Mononuclear cell (primary cell): ENCODE measurements around the gene TMED8. TPM values are rescaled to one million over a fixed set of nuclear protein-coding genes. Genes with fewer than 3 reads are reported as not detected.
A peak's percentile ranks its signal among the peaks of the same experiment; 100 is the strongest.
"Not testable (repeated sequence)": the region's sequence is repeated elsewhere in the genome, so short reads cannot be mapped to it uniquely, and the experiment has no call there.

Source experiments
- H3K27me3 ChIP-seq: 2 replicates; pipeline ENCODE4 v1.6.0; 2011; ENCODE audit warnings: low read length, control low read depth; ENCODE audit not compliant: insufficient read depth
- H3K4me1 ChIP-seq: 2 replicates; pipeline ENCODE4 v1.5.1; 2011; ENCODE audit warnings: mild to moderate bottlenecking, low read length, control low read depth; ENCODE audit not compliant: insufficient read depth
- H3K4me3 ChIP-seq: 2 replicates; pipeline ENCODE4 v1.5.1; 2011; ENCODE audit warnings: mild to moderate bottlenecking, low read length, moderate library complexity
- H3K9me3 ChIP-seq: 2 replicates; pipeline ENCODE4 v1.5.1; 2011; ENCODE audit warnings: low read depth, mild to moderate bottlenecking, control low read depth, low read length
- total RNA-seq: library from RNA; depleted of rRNA; stranded (reverse); fragments of >200 nt; gene quantifications from one replicate; pipeline ENCODE4 v1.2.3, GENCODE V29; 2012

The TMED8 gene, protein sequence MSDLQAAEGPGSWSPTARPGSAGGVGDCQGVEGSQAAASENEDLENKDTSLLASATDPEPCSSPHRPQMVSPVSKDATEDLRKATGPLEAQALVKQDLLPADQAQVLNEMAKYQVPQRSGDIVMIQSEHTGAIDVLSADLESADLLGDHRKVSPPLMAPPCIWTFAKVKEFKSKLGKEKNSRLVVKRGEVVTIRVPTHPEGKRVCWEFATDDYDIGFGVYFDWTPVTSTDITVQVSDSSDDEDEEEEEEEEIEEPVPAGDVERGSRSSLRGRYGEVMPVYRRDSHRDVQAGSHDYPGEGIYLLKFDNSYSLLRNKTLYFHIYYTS
- 13.2 TPM for total RNA-seq

DNA sequence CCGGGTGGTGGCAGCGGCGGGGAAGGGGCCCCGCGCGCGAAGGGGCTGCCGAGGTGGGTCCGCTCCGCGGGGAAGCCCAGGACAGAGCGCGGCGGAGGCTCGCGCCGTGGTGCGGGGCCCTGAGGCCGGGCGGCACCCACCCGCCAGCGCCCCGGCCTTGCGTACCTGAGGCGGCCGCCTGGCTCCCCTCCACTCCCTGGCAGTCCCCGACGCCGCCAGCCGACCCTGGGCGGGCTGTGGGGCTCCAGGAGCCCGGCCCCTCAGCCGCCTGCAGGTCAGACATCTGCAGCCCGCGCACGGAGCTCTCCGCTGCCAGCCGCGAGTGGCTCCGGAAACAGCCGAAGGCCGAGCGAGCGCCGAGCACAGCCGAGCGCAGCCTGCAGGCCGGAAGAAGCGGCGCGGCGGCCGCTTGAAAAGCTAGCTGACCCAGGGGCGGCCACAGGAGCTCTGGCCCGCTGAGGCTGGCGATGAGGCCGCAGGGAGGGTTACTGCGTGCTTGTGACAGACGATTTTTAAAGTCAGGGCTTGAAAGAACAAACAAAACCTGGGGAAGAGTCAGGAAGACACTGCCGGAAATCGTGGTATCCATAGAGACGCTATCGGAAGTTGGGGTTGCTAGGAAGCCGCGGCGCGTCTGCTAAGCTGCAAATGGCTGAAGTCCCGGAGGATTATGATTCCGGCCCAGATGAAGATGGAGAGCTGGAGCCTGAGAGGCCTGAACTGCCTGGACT lies at the start of gene TMED8, which contains the start of gene SAMD15:
Gene TMED8, minus strand, starts transcription at position 324 of the 731 bp plus-strand sequence. Its CDS starts 41 bp downstream, at position 283.
Gene SAMD15, plus strand, starts transcription at position 609 of the 731 bp plus-strand sequence. Its CDS starts 40 bp downstream, at position 649.
- Histone ChIP-seq H3K27me3 (no peaks in the 10 kb centered on the region), H3K4me1 (peaks cover 40% of the 10 kb centered on the region), H3K4me3 (peak within 1 kb of the TSS; percentile 93), H3K9me3 (no peaks in the 10 kb centered on the region)

GRCh38 chr14:77426396-77426795 lies 49.5 kb upstream of the TMED8 start:
- H3K4me3 ChIP-seq = no peak overlapping the region
- H3K4me1 ChIP-seq = no peaks in the 10 kb centered on the region
- H3K9me3 ChIP-seq = no peaks in the 10 kb centered on the region
- no peaks in the 10 kb centered on the region for H3K27me3 ChIP-seq

GRCh38 chr14:77424862-77425261 lies 48.0 kb upstream of the TMED8 start:
- H3K9me3 ChIP-seq = no peaks in the 10 kb centered on the region
- H3K4me3 ChIP-seq = no peak overlapping the region
- no peaks in the 10 kb centered on the region for H3K27me3 ChIP-seq
- H3K4me1 ChIP-seq = no peaks in the 10 kb centered on the region

- no peaks in the 10 kb centered on the region for H3K4me1 ChIP-seq
- no peaks in the 10 kb centered on the region for H3K27me3 ChIP-seq
- peaks cover 5% of the 10 kb centered on the region for H3K9me3 ChIP-seq
Observed at GRCh38 chr14:77423423-77423822, 46.5 kb upstream of the TMED8 start, which contains the start of gene NOXRED1. NOXRED1 (minus strand) TSS chr14:77423523; CDS start chr14:77422889, 634 bp downstream.

DNA sequence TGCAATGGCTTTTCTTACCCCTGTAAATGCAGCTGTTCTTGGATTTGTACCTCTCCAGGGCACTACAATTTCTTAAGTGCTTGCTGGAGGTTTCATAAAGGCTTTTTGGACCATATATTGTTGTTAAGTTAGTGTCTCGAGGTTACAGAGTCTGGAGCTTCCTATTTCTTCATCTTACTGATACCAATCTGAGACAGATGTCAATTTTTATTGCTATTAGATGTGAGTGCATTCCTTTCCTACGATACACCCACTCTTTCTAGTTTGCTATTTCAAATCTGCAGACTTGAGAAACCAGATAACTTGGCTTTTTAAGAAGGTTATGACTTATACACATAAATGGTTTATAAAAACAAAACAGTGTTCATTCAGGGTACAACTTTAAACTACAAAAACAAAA lies 44.3 kb upstream of the TMED8 start:
- Histone ChIP-seq H3K27me3 (no peaks in the 10 kb centered on the region), H3K4me3 (no peak overlapping the region), H3K9me3 (peaks cover 5% of the 10 kb centered on the region), H3K4me1 (no peaks in the 10 kb centered on the region)

More at GRCh38 chr14:77423423-77423822, 46.5 kb upstream of the TMED8 start, which contains the start of gene NOXRED1:
- H3K4me3 ChIP-seq = no peak within 1 kb of the TSS

- Histone ChIP-seq H3K9me3 (peaks cover 5% of the 10 kb centered on the region), H3K4me1 (no peaks in the 10 kb centered on the region), H3K27me3 (no peaks in the 10 kb centered on the region), H3K4me3 (no peak overlapping the region)
Observed at GRCh38 chr14:77416836-77417235, 39.9 kb upstream of the TMED8 start.

- not testable (repeated sequence) for H3K4me3 ChIP-seq, H3K4me1 ChIP-seq, H3K27me3 ChIP-seq, H3K9me3 ChIP-seq
Observed at GRCh38 chr14:77416098-77416497, 39.2 kb upstream of the TMED8 start.

- not testable (repeated sequence) for H3K27me3 ChIP-seq, H3K4me1 ChIP-seq, H3K4me3 ChIP-seq, H3K9me3 ChIP-seq
Observed at GRCh38 chr14:77415403-77416030, 38.6 kb upstream of the TMED8 start.

- Histone ChIP-seq H3K4me3 (no peak overlapping the region), H3K9me3 (no peaks in the 10 kb centered on the region), H3K4me1 (peaks cover 29% of the 10 kb centered on the region), H3K27me3 (no peaks in the 10 kb centered on the region)
Observed at GRCh38 chr14:77409131-77409533, 32.2 kb upstream of the TMED8 start.

DNA sequence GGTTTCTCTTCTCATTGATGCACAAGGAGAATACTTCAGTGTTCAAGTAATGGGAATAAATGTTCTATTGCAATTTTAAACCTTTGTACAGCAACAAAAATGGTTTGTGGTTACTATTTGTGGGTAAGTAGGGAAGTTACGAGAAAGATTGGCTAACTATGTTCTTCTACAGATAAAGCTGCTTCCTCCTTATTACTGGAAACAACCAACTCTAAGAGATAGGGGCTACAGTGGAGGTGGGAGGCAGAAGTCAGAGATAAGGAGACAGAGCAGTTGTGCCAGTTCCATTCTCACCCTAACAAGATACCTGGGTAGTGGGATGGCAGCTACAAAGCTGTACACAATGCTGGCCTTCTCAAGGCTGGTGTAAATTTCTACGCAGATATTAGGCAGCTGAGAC lies 30.3 kb upstream of the TMED8 start:
- Histone ChIP-seq H3K9me3 (no peaks in the 10 kb centered on the region), H3K27me3 (no peaks in the 10 kb centered on the region), H3K4me1 (peaks cover 29% of the 10 kb centered on the region), H3K4me3 (no peak overlapping the region)

GRCh38 chr14:77406718-77407117 lies 29.8 kb upstream of the TMED8 start:
- Histone ChIP-seq H3K4me3 (no peak overlapping the region), H3K9me3 (no peaks in the 10 kb centered on the region), H3K27me3 (no peaks in the 10 kb centered on the region), H3K4me1 (peaks cover 29% of the 10 kb centered on the region)

DNA sequence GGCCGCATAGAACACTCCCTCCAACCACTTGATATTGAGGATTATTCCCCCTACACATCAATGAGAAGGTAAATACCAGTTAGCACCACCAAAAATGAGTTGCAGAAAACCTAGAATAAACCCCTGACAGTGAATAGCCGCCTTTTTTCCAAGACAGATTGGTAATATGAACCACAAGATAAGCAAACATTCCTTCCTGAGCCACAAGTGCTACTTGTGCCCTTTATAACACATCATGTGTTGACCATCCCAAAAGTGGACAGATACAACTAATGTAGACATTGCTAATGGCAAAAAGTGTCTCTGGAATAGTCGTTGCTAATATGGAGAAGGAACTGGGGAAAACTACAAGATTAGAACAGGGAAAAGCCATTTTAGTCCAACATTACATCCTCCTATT lies 29.2 kb upstream of the TMED8 start:
- H3K9me3 ChIP-seq = no peaks in the 10 kb centered on the region
- no peak overlapping the region for H3K4me3 ChIP-seq
- H3K4me1 ChIP-seq = peaks cover 29% of the 10 kb centered on the region
- H3K27me3 ChIP-seq = no peaks in the 10 kb centered on the region

DNA sequence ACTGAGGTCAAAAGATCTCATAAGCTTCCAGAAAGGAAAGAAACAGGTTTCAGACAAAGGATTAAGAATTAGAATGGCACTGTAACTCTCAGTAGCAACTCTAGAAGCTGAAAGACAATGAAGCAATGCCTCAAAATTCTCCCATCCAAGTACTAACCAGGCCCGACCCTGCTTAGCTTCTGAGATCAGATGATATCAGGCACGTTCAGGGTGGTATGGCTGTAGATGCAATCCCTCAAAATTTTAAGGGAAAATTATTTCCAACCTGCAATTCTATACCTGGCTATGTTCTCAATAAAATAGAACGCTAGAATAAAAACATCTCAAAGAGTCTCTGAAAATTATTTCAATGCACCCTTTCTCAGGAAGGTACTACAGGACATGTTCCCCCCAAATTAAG lies 26.9 kb upstream of the TMED8 start:
- Histone ChIP-seq H3K9me3 (no peaks in the 10 kb centered on the region), H3K4me3 (no peak overlapping the region), H3K4me1 (peaks cover 29% of the 10 kb centered on the region), H3K27me3 (no peaks in the 10 kb centered on the region)

- no peaks in the 10 kb centered on the region for H3K9me3 ChIP-seq
- H3K4me3 ChIP-seq = no peak overlapping the region
- H3K27me3 ChIP-seq = no peaks in the 10 kb centered on the region
- H3K4me1 ChIP-seq = no peaks in the 10 kb centered on the region
Observed at GRCh38 chr14:77400216-77400615, 23.3 kb upstream of the TMED8 start.

DNA sequence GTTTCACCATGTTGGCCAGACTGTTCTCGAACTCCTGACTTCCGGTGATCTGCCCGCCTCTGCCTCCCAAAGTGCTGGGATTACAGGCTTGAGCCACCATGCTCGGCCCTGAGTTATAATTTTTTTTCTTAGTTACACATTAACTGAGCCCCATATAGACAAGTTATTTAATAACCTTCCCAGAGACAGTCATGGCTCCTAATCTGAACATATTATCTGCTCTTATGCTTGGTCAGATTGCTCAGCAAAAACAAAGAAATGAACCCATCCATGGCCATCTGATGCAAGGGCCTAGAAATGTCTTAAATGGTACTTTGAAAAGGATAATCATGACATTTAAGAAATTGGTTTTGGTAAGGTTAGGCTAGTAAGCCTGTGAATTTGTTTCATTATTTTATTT lies 13.3 kb upstream of the TMED8 start:
- no peak overlapping the region for H3K4me3 ChIP-seq
- H3K4me1 ChIP-seq = no peaks in the 10 kb centered on the region
- H3K27me3 ChIP-seq = no peaks in the 10 kb centered on the region
- H3K9me3 ChIP-seq = no peaks in the 10 kb centered on the region
